ENCODE results near the gene ZNF526. TPM values are rescaled to one million over a fixed set of nuclear protein-coding genes. Genes with fewer than 3 reads are reported as not detected.
A peak's percentile ranks its signal among the peaks of the same experiment; 100 is the strongest.

ZNF526 gene
- total and polyA plus RNA-seq, 9 of the 15 experiments (the other 6 are each of a cell fraction or from before 2014, with no cell fraction given): 1.3 to 17.9 (median 6.2) TPM

- TF ChIP-seq NBN (IDR thresholded peaks at IDR 0.05; ENCODE audit: low read depth) (no peak), HMG20A (CRISPR knock-in tag; conservative IDR thresholded peaks at IDR 0.05) (no peak), ZNF124 (CRISPR knock-in tag; IDR thresholded peaks at IDR 0.05) (no peak), ZNF143 (CRISPR knock-in tag; IDR thresholded peaks at IDR 0.05) (peak; percentile 99), PML (IDR thresholded peaks at IDR 0.05; ENCODE audit: low read length) (no peak; the same call in 1 of the 2 replicates), ZNF444 (CRISPR knock-in tag; IDR thresholded peaks at IDR 0.05) (no peak), POLR2B (IDR thresholded peaks at IDR 0.05; ENCODE audit: low read depth, partially characterized antibody) (no peak), ZNF165 (CRISPR knock-in tag; IDR thresholded peaks at IDR 0.05; ENCODE audit: borderline replicate concordance) (no peak), E2F8 (IDR thresholded peaks at IDR 0.05; ENCODE audit: low read depth, partially characterized antibody) (no peak), BCLAF1 (IDR thresholded peaks at IDR 0.05; ENCODE audit: borderline replicate concordance in 1 of 2, control insufficient read depth in 1 of 2, low read depth in 2 of 2, low read length in 1 of 2) (no peak), ZNF24 (IDR thresholded peaks at IDR 0.05) (no peak), SMAD2 (IDR thresholded peaks at IDR 0.05; ENCODE audit: low read depth, low read length) (no peak), ZNF696 (CRISPR knock-in tag; conservative IDR thresholded peaks at IDR 0.05) (no peak), ZNF586 (CRISPR knock-in tag; conservative IDR thresholded peaks at IDR 0.05) (no peak), XRCC4 (IDR thresholded peaks at IDR 0.05; ENCODE audit: extremely low read depth, insufficient read depth, insufficient read length) (no peak), TARDBP (IDR thresholded peaks at IDR 0.05) (no peak), ELF4 (CRISPR knock-in tag; IDR thresholded peaks at IDR 0.05) (no peak), MAFG (tag; conservative IDR thresholded peaks at IDR 0.05) (no peak), PURB (CRISPR knock-in tag; IDR thresholded peaks at IDR 0.05; ENCODE audit: low read depth) (no peak), SRSF3 (IDR thresholded peaks at IDR 0.05; ENCODE audit: insufficient read depth, low read length) (no peak), MYNN (IDR thresholded peaks at IDR 0.05) (no peak), MYNN (CRISPR knock-in tag; IDR thresholded peaks at IDR 0.05) (no peak), OTX1 (CRISPR knock-in tag; IDR thresholded peaks at IDR 0.05) (no peak), CREB3 (tag; conservative IDR thresholded peaks at IDR 0.05; ENCODE audit: low read depth) (no peak)
Observed at GRCh38 chr19:42268704-42269477, 48.8 kb downstream of the ZNF526 start, which contains the start of gene CIC (continued).

Data from K562 (cell line).